ENCODE data around the gene RUNX2.

GRCh38 chr6:45415788-45416518, 87.8 kb downstream of the RUNX2 start:
- TF ChIP-seq CTCF (conservative IDR thresholded peaks at IDR 0.05; ENCODE audit: low read depth in 2 of 2) (no peak), EZH2phosphoT487 (IDR thresholded peaks at IDR 0.05; ENCODE audit: unreplicated experiment) (no peak), POLR2AphosphoS5 (IDR thresholded peaks at IDR 0.05; ENCODE audit: low read depth) (no peak)
